ENCODE measurements around the gene ELOVL2.

DNA sequence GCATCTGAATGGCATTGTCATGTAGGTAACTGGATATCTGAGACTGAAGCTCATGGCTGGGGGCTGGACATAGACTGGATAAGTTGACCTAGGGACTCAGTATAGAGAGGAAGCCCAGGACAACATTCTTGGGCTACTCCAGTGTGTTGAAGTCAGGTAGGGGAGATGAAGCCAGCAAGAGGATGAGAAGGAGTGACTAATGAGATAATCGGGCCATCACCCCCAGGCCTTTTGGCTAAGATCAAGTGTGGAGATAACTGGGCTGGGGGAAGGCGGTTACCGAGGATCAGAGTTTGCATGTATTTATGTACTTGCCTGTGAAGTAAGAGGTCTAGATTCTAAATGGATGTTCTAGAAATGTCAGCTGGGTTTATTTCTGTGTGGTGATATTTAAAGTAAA, 73.4 kb downstream of the ELOVL2 start:
- TF ChIP-seq, protein P1, sequence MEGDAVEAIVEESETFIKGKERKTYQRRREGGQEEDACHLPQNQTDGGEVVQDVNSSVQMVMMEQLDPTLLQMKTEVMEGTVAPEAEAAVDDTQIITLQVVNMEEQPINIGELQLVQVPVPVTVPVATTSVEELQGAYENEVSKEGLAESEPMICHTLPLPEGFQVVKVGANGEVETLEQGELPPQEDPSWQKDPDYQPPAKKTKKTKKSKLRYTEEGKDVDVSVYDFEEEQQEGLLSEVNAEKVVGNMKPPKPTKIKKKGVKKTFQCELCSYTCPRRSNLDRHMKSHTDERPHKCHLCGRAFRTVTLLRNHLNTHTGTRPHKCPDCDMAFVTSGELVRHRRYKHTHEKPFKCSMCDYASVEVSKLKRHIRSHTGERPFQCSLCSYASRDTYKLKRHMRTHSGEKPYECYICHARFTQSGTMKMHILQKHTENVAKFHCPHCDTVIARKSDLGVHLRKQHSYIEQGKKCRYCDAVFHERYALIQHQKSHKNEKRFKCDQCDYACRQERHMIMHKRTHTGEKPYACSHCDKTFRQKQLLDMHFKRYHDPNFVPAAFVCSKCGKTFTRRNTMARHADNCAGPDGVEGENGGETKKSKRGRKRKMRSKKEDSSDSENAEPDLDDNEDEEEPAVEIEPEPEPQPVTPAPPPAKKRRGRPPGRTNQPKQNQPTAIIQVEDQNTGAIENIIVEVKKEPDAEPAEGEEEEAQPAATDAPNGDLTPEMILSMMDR (conservative IDR thresholded peaks at IDR 0.05; ENCODE audit: low read depth, low read length), result no peak
- TF ChIP-seq EZH2 (IDR thresholded peaks at IDR 0.05; ENCODE audit: borderline replicate concordance, low read depth, low read length, poor library complexity, severe bottlenecking), result no peak
